GM21360 (cell line): ENCODE data around the gene BCO2.
A peak's percentile ranks its signal among the peaks of the same experiment; 100 is the strongest.

ENCODE experiments used
- ATAC-seq: cut with Tn5 transposase; IDR thresholded peaks from one replicate; pipeline ENCODE4 v1.9.1; 2021; ENCODE audit warnings: mild to moderate bottlenecking, moderate library complexity; ENCODE audit not compliant: unreplicated experiment

Gene BCO2

GRCh38 chr11:112213753-112214152 lies 38.4 kb downstream of the BCO2 start:
- ATAC-seq: no peak

- no peak for ATAC-seq
These were observed 40.3 kb downstream of the BCO2 start for GRCh38 chr11:112215621-112216020.

- no peak for ATAC-seq
These were observed 41.3 kb downstream of the BCO2 start for GRCh38 chr11:112216561-112217105.

- peak; percentile 92 for ATAC-seq
These were observed 44.3 kb downstream of the BCO2 start for GRCh38 chr11:112219476-112220232.

GRCh38 chr11:112221274-112221835 lies 46.0 kb downstream of the BCO2 start:
- no peak for ATAC-seq

- ATAC-seq: no peak
These were observed 47.0 kb downstream of the BCO2 start for GRCh38 chr11:112222303-112222702.

- ATAC-seq: no peak
These were observed 47.8 kb downstream of the BCO2 start for GRCh38 chr11:112223121-112223520.

GRCh38 chr11:112223754-112224532 lies 48.6 kb downstream of the BCO2 start:
- ATAC-seq: no peak

- no peak for ATAC-seq
These were observed 50.4 kb downstream of the BCO2 start for GRCh38 chr11:112225753-112226061.

- peak; percentile 94 for ATAC-seq
These were observed 50.9 kb downstream of the BCO2 start, which contains the start of gene PTS for GRCh38 chr11:112226062-112226830. Gene PTS, plus strand, starts transcription at chr11:112226428. Its CDS starts 16 bp downstream, at chr11:112226444.

- peak; percentile 41 for ATAC-seq
These were observed 51.6 kb downstream of the BCO2 start for GRCh38 chr11:112226831-112227401.

- ATAC-seq: no peak
These were observed 52.2 kb downstream of the BCO2 start for GRCh38 chr11:112227471-112227870.

- no peak for ATAC-seq
These were observed 53.4 kb downstream of the BCO2 start for GRCh38 chr11:112228706-112229105.

- ATAC-seq: no peak
These were observed 53.8 kb downstream of the BCO2 start for GRCh38 chr11:112229159-112229558.

- no peak for ATAC-seq
These were observed 54.6 kb downstream of the BCO2 start for GRCh38 chr11:112229746-112230433.

GRCh38 chr11:112231952-112232351 lies 56.6 kb downstream of the BCO2 start:
- ATAC-seq: no peak

- ATAC-seq: peak; percentile 72
These were observed 60.6 kb downstream of the BCO2 start for GRCh38 chr11:112235750-112236390.

- no peak for ATAC-seq
These were observed 62.1 kb downstream of the BCO2 start for GRCh38 chr11:112237451-112237850.

GRCh38 chr11:112238041-112238440 lies 62.7 kb downstream of the BCO2 start:
- no peak for ATAC-seq
